ENCODE measurements around the gene TRPM6.

TRPM6 gene

GRCh38 chr9:74773886-74774479, 113.7 kb downstream of the TRPM6 start:
- DNase-seq (ENCODE audit: low spot score) = peak; percentile 75

- no peak for DNase-seq (ENCODE audit: low spot score)
Measured at GRCh38 chr9:74772121-74772520, 115.6 kb downstream of the TRPM6 start.

DNA sequence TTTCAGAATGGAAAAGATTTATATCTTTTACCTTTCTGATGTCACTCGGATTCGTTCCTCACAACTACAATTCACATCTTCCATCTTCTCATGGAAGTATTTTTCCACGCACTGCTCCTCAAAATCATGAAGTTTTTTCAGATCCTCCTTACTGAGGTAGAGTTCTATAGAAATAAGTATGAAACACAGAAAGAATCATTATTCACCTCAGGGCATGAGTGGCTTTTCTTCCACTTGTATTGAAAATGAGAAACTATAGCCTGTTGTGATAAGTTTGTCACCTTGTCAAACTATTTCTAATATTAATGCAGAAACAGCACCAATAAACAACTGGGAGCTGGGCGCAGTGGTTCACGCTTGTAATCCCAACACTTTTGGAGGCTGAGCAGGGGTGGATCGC, 116.0 kb downstream of the TRPM6 start:
- no peak for DNase-seq (ENCODE audit: low spot score)

DNA sequence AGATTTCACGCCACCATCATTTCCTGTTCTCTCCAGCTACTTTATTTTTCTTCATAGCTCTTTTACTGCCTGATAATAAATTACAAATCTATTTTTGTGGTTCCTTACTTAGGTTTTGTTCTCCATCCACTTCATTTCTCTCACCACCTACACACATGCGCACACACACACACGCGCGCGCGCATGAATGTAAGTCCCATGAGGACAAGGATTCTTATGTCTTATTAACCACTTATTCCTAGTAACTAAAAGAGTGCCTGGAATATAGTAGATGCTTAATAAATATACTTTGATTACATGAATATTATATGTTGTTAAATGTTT, 116.5 kb downstream of the TRPM6 start:
- no peak for DNase-seq (ENCODE audit: low spot score)

GRCh38 chr9:74770508-74771261, 117.0 kb downstream of the TRPM6 start:
- DNase-seq (ENCODE audit: low spot score) = peak; percentile 56

DNA sequence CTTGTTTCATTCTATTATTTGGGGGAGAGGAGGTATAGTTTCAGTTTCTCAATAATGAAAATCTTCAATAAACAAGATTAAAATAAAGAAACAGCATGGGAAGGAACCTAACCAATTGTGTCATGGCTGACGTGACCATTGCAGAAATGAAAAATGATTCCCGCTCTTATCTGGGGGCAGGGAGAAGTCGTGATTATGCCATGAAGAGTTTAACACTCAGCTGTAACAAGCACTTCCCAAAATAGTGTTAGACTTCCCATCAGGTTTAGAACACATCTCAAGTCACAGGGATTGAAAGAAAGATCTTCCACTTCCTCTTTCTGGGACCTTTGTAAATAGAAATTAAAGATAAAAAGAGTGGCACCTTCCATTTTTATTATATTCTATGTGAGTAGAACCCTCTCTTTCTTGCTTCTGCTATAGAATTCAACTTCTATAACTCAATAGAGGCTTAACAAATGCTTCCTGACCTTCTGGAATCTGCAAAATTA, 122.2 kb downstream of the TRPM6 start:
- no peak for DNase-seq (ENCODE audit: low spot score)

DNA sequence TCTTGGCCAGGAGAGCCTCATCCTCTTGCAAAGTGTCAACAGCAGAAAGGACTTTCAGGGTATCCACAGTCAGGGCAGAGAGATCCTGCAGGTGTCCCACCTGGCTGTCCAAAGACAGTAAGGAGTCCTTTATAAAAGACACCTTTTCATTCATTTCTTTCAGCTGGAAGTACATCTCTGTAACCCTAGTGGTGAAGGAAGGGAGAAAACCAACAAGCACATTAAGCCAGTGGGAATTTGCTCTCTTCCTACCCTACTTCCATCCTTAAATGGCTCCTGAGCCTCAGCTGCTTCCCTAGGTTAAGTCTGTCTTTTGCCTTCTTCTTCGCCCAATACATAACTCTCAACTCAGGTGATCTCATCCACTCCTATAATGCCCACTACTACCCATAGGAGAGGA, 124.8 kb downstream of the TRPM6 start:
- DNase-seq (ENCODE audit: low spot score) = no peak

DNA sequence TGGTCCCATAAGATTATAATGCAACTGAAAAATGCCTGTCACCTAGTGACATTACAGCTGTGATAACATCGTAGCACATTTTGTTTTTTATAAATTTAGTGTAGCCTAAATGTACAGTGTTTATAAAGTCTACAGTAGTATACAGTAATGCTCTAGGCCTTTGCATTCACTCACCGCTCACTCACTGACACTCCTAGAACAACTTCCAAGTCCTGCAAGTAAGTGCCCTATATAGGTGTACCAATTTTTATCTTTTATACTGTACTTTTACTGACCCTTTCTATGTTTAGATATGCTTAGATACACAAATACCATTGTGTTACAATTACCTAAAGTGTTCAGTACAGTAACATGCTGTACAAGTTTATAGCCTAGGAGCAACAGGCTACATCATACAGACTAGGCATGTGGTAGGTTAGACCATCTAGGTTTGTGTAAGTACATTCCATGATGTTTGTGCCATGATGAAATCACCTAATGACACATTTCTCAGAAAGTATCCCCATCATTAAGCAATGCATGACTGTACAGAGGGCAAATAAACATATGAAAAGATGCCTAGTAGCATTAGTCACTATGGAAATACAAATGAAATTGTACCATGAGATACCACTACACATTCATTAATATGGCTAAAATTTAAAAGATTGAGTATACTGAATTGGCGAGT, 127.6 kb downstream of the TRPM6 start:
- DNase-seq (ENCODE audit: low spot score) = no peak

- no peak for DNase-seq (ENCODE audit: low spot score)
Measured at GRCh38 chr9:74755999-74756398, 131.7 kb downstream of the TRPM6 start.

DNA sequence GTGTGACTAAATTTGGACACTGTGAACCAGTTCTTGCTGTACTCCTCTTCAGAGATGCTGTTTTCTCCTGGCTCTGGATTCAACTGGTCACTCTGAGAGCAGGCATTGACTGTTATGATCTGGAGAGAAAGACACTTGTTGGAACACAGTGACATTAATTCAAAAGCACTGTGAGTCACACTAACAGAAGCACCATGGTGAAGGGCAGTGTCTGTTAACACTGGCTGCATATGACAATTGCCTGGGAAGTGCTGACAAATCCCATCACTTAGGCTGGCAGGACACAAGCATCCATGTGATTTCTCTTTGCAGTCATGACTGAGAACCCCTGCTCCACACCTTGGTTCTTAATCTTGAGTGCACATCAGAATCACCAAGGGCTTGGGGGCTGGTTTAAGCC, 132.4 kb downstream of the TRPM6 start:
- no peak for DNase-seq (ENCODE audit: low spot score)

DNA sequence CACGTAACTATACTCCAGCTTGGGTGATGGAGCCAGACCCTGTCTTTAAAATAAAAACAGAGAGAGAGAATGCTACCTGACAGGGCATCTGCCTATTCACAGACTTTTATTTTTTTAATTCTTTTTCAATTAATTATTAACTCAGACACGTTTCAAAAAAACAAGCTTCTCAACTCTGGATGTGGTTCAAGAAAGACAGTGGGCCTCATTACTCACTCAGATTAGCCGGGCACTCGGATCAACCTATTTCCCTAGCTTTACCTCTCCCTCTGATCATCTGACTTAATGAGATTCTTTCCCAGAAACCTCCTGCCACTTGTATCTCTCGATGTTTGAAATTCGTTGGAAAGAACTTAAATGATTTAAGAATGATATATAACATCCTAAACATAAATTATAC, 134.1 kb downstream of the TRPM6 start:
- no peak for DNase-seq (ENCODE audit: low spot score)

DNA sequence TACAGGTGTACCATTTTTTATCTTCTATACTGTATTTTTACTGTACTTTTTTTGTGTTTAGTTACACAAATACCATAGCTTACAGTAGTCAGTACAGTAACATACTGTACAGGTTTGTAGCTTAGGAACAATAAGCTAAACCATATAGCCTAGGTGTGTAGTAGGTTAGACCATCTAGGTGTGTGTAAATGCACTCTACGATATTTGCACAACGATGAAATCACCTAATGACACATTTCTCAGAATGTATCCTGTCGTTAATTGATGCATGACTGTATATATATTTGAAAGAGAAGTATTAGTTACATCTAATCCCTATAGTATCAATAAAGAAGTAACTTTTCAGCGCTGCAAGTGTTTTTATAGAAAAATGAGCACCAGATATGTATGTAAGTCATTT, 138.8 kb downstream of the TRPM6 start:
- no peak for DNase-seq (ENCODE audit: low spot score)

- peak; percentile 38 for DNase-seq (ENCODE audit: low spot score)
Measured at GRCh38 chr9:74742792-74743730, 144.7 kb downstream of the TRPM6 start.

GRCh38 chr9:74742191-74742790, 145.4 kb downstream of the TRPM6 start:
- DNase-seq (ENCODE audit: low spot score) = no peak

DNA sequence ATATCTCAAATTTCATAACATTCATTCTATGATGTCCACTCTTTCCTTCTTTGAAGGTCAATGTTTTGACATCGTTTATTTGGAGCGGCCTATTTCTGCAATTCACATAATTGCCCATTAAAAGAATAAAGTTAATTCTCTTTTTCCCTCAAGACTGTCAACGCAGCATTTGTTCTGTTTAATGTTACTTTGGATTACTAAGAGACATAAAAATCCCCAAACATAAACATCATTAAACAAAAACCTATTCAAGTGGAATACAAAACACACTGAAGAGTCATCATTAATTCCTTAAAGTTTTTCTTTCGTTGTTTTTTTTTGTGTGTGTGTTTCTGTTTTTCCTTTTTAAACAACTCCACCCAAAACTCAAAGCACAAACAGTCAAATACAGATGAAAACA, 151.1 kb downstream of the TRPM6 start:
- DNase-seq (ENCODE audit: low spot score) = no peak

DNA sequence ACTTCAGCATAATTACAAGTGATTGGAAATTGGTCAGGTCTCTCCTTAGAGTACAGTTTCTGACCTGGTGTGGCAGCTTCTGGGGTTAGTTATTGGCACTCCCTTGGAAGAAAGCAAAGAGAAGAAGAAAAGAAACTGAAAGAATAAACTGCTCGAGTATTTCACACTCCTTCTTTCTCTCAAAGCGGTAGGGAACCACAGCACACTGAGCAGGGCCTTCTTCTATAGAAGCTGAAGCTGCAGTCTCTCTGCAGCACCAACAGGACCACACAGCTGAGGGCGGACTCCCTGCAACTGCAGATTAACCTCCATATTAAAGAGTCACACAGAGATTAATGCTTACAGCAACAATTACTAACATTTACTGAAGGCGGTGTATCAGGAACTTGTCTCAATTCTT, 152.0 kb downstream of the TRPM6 start:
- no peak for DNase-seq (ENCODE audit: low spot score)

GRCh38 chr9:74729136-74729695, 158.5 kb downstream of the TRPM6 start:
- no peak for DNase-seq (ENCODE audit: low spot score)

DNA sequence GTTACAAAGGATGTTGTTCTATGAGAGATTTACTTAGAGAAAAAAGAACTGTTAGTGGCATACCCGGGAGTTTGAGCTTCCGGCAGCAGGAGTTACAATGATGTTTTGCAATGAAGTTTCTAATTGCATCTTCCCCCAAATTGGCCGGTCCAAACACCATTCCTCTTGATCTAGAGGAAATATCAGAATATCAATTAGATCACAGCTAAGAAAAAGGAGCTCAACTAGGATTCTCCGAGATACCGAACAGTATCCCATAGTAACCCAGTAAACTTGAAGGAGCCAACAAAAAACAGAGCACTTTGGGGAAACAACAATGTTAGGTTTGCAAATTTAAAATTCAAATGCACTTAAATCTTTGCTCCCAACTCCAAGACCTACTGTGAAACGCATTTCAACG, 159.5 kb downstream of the TRPM6 start:
- DNase-seq (ENCODE audit: low spot score) = no peak

DNA sequence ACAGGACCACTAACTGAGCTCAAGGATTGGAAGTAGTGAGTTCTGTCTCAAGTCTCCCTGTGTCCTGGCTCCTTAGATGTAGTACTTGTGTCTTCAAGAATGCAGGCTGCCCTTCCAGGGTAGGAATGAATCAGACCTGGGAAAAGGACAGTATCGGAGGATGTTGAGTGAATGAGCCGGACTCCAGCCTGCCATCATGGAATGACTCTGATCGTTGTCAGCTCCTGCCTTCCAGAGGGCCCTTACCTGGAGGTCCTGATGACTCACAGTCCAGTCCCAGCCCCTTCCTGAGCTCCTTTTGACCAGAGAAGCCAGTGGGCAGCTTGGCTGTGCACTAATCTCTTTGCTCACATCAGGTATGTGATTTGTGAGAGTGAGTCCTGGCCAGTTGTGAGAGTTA, 161.1 kb downstream of the TRPM6 start:
- no peak for DNase-seq (ENCODE audit: low spot score)

DNA sequence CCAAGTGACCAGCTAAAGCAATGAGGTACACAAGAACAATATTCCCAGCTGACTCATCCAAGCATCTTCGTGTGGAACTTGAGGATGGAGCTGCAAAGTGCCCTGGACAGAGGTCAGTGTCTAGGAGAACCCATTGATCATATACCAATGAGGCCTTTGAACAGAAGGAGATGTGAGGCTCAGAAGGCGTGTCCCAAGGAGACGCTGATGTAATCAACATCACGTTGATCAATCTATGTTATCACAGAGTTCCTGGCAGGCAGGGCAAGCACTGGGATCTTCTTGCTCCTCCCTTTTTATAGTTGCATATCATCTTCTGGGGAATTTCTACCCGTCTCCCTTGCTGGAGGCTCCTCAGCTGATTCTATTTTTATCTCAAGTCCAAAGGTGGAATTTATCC, 163.4 kb downstream of the TRPM6 start:
- DNase-seq (ENCODE audit: low spot score) = no peak

All from SK-N-DZ (cell line).